Measurements from ENCODE around the gene REM1. TPM values are rescaled to one million over a fixed set of nuclear protein-coding genes. Genes with fewer than 3 reads are reported as not detected.

REM1 gene
- total and polyA plus RNA-seq, 2 of the 4 experiments (the other 2 are of a cell fraction) = not detected

DNA sequence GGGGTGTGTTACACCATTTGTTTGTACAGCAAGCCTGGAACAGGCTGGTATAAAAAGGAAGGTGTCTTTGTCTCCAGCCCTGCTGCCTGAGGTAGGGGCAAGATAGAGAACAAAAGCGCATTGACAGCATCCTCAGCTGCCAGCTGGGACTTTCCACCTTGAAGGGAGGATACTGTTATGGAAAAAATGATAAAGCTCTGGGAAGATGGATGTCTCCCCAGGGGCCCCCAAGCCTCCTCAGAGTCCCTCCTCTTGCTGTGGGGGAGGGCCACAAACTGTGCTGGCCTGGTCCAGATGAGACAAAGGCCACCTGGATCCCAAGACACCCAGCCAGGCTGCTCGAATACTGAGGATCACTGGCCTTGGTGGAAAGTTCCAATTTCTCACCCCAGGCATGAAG lies 13.0 kb downstream of the REM1 start (continued):
- TF ChIP-seq, protein P1, sequence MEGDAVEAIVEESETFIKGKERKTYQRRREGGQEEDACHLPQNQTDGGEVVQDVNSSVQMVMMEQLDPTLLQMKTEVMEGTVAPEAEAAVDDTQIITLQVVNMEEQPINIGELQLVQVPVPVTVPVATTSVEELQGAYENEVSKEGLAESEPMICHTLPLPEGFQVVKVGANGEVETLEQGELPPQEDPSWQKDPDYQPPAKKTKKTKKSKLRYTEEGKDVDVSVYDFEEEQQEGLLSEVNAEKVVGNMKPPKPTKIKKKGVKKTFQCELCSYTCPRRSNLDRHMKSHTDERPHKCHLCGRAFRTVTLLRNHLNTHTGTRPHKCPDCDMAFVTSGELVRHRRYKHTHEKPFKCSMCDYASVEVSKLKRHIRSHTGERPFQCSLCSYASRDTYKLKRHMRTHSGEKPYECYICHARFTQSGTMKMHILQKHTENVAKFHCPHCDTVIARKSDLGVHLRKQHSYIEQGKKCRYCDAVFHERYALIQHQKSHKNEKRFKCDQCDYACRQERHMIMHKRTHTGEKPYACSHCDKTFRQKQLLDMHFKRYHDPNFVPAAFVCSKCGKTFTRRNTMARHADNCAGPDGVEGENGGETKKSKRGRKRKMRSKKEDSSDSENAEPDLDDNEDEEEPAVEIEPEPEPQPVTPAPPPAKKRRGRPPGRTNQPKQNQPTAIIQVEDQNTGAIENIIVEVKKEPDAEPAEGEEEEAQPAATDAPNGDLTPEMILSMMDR (conservative IDR thresholded peaks at IDR 0.05; ENCODE audit: low read depth, low read length) = no peak
- TF ChIP-seq FOS (IDR thresholded peaks at IDR 0.05; ENCODE audit: low read depth, low read length) (no peak), MAFK (IDR thresholded peaks at IDR 0.05; ENCODE audit: low read depth, low read length) (no peak), MAZ (IDR thresholded peaks at IDR 0.05; ENCODE audit: borderline replicate concordance, low read depth, low read length) (no peak), RCOR1 (IDR thresholded peaks at IDR 0.05; ENCODE audit: insufficient replicate concordance, low read length) (no peak), CHD1 (IDR thresholded peaks at IDR 0.05; ENCODE audit: low read depth, low read length) (no peak)

Data from IMR-90 (cell line).